Fibroblast of skin of right biceps (primary cell): Measurements from ENCODE around the gene COX4I1.
"Not testable (repeated sequence)": the region's sequence is repeated elsewhere in the genome, so short reads cannot be mapped to it uniquely, and the experiment has no call there.

ENCODE experiments used
- DNase-seq: peaks from one replicate; pipeline ENCODE4 v3.0.0-alpha.2; 2013

The COX4I1 gene

DNA sequence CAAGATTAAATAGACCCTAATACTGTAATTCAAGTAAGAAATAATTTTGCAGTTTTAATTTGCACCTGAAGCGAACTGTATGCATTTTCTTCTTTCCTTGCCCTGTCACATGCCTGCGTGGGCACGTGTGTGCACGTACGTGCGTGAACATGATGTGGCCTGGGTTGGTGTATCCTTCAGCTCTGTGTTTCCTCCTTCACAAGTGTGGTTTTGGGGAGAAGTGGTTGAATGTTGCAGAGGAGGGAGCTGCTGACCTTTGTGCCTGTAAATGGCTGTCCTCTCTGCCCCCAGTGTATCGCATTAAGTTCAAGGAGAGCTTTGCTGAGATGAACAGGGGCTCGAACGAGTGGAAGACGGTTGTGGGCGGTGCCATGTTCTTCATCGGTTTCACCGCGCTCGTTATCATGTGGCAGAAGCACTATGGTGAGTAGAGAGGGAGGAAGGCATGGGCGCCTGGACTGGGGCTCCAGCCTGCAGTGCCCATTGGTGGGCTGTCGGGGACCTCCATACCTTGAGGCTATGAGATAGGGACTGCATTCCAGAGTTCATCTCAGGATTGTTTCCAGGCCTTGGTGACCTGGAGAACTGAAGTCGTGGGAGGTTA lies 6.0 kb downstream of the COX4I1 start:
- DNase-seq = no peak

DNA sequence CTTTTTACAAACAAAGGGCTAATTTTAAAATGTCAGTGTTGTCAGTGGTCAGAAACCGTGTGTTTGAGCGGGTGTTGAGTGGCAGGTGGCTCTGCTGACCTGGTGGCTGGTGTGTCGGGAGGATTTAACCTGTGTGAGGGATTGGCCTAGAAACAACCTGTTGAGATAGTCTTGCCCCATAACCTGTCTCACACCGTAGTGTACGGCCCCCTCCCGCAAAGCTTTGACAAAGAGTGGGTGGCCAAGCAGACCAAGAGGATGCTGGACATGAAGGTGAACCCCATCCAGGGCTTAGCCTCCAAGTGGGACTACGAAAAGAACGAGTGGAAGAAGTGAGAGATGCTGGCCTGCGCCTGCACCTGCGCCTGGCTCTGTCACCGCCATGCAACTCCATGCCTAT lies 7.0 kb downstream of the COX4I1 start:
- DNase-seq = no peak

DNA sequence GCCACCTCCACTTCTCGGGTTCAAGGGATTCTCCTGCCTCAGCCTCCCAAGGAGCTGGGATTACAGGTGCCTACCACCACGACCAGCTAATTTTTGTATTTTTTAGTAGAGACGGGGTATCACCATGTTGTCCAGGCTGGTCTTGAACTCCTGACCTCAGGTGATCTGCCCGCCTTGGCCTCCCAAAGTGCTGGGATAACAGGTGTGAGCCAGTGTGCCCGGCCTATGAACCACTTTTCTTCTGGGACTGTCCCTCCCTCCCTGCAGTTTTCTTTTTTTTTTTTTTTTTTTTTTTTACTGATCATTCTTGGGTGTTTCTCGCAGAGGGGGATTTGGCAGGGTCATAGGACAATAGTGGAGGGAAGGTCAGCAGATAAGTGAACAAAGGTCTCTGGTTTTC lies 7.8 kb downstream of the COX4I1 start:
- not testable (repeated sequence) for DNase-seq

DNA sequence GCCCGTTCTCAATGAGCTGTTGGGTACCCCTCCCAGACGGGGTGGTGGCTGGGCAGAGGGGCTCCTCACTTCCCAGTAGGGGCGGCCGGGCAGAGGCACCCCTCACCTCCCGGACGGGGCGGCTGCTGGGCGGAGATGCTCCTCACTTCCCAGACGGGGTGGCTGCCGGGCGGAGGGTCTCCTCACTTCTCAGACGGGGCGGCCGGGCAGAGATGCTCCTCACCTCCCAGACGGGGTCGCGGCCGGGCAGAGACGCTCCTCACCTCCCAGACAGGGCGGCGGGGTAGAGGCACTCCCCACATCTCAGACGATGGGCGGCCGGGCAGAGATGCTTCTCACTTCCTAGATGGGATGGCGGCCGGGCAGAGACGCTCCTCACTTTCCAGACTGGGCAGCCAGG lies 8.6 kb downstream of the COX4I1 start:
- DNase-seq = not testable (repeated sequence)

DNA sequence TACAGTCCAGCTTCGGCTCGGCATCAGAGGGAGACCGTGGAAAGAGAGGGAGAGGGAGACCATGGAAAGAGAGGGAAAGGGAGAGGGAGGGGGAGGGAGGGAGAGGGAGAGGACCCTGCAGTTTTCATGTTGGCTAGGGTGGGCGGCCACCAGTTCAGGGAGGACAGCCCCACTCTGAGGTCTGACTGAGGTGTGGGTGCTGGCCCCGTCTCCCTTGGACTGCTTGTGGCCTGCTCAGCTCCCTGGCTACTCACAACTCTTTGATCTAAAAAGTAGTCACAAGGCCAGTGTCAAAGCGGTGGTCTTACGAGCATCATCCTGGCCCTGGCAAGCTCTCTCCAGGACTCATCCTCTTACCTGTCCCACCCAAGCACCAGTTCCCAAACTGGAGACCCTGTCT lies 9.4 kb downstream of the COX4I1 start:
- no peak for DNase-seq

DNA sequence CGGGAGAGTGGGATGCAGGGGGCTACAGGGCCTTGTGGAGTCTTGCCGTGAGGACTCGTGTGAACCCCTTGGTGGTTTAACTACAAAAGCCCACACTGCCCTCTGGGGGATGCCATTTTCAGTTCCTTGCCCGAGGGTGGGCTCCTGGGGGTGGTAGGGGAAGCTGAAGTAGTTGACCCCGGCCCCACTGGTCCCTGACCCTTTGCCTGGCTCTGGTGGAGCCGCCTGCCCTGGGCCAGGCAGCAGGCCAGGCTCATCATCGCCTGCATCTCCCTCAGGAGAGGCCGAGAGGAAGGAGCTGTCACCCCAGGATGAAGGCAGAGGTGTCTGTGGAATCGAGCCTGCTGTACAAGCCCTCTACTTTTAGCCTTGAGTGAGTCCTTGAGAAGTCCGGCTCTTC lies 10.2 kb downstream of the COX4I1 start:
- no peak for DNase-seq

DNA sequence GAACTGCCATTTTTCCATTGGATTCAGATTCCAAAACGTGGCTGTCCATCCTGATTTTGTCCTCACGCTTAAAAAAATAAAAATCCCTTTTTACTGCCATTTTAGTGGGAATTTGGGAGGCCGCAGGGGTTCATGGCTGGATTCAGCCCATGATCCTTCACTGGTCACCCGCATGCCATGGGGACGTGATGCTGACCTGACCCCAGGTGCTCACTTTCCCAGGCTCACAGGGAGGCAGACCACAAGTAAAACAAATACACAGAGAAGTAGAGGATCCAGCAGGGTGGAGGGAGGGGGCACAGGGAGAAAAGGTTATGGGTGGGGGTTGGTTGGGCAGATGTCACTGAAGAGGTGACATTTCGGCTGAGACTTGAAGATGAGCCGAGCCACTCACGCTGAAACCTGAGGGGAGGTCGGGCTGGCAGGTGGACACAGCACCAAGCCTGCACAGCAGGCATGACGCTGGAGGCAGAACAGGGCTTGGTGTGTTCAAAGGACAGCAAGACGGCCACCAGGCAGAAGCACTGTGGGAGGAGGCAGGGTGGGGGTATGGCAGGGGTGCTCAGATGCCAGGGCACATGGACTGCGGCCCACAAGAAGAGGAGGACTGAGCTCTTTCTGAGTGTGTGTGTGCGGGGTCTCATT lies 10.7 kb downstream of the COX4I1 start:
- DNase-seq = no peak

DNA sequence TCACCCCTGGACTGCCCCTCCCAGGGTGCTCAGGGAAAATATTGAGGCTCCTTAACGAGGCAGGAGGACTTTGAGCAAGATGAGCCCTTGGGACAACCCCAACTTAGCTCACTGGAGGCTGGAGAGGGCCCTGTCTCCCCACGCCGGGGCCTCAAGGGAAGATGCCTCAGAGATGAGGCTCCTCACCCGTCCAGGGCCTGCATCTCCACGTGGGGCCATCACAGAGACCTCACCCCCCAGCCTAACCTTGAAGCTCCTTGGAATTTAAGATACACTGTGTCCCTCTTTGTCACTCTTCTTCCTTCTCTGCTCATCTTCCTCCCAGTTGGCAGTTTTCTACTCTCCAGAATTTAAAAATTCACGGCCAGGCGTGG lies 11.2 kb downstream of the COX4I1 start:
- no peak for DNase-seq

DNA sequence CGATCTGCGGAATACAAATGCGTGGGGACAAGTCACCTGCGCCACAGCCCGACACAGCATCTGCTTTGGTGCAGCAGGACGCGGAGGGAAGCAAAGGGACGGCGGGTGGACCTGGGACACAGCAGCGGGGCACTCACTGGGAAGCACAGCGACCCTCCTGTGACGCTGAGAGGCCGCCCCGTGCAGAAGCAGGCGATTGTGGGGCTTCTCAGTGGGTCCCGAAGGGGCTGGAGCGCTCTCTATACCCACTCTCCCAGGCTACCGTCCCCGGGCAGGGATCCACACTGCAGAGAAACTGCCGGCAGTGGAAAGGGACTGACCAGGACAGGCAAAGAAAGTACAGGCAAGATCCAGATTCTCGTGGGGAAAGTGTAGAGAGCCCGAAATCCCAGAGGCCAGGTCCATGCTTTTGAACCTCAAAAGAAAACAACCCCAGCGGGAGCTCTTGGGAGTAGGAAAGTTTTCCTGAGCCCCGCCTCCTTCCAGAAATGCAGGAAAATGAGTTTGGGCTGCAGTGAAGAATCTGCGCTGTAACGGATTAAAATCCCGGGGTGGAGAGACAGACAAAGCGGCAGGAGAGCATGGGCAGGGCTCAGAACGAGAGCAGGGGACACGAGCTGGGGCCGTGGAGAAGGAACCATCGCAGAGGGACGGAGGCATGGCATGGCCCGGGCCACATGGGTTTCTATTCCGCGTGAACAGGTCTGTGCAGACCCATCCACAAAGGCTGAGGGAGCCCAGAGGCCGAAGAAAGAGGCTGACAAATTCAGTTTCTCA lies 12.7 kb downstream of the COX4I1 start:
- DNase-seq = no peak

DNA sequence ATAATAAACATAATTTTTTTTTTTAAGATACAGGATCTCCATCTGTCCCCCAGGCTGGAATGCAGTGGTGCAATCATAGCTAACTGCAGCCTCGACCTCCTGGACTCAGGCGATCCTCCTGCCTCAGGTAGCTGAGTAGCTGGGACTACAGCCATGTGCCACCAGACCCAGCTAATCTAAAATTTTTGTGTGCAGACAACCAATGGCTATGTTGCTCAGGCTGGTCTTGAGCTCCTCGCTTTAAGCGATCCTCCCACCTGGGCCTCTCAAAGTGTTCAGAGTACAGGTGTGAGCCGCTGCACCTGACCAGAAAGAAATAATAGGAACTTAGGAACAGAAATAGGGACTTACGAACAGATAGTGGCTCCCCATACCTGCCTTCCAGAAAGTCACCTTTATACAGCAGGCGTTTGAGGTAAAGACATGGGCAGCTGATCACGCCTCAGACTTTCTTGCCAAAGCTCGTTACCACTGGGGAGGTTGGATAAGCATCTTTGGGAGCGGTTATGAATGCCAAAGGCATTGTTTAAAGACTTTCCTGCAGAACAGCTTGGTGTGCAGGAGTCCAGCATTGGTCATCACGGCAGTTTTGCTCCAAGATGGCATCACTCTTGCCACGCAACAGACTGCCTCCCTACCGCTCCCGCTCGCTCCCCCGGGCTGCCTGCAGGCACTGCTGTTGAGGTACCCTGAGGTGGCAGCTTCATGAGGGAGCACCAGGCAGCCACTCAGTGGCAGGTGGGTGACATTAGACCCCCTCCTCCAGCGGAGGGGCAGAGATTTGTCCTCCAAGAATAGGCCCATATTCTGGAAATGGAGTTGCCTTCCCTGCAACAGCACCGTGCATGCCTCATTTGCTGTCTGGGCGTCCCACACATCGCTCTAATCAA lies 13.6 kb downstream of the COX4I1 start:
- DNase-seq = no peak

DNA sequence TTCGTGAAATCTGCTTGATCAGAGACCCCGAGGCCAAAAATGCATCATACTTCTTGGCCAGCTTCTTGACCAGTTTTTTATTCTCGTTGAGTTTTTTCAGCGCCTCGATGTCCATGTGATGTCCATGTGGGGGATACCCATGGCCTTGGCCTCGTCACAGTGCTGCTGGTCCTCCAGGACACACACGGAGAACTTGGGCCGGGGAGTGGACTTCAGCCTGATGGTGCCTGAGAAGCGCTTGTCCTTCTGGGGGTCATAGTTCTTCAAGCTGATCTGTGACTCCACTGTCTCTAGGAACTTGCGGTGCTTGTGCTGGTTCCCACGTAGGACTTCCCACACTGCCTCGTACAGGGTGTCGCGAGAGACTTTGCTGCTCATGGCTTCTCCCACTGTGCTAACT lies 16.7 kb downstream of the COX4I1 start:
- no peak for DNase-seq

DNA sequence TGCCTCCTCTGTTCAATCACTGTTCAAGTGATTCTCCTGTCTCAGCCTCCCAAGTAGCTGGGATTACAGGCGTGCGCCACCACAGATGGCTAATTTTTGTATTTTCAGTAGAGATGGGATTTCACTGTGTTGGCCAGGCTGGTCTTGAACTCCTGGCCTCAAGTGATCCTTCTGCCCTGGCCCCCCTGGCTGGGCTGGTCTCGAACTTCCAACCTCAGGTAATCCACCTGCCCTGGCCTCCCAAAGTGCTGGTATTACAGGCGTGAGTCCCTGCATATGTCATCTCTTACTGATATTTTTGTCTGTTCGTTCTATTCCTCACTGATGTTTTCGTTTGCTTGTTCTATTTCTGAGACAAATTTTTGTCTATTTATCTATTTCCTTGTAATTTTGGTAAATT lies 17.7 kb downstream of the COX4I1 start:
- not testable (repeated sequence) for DNase-seq

DNA sequence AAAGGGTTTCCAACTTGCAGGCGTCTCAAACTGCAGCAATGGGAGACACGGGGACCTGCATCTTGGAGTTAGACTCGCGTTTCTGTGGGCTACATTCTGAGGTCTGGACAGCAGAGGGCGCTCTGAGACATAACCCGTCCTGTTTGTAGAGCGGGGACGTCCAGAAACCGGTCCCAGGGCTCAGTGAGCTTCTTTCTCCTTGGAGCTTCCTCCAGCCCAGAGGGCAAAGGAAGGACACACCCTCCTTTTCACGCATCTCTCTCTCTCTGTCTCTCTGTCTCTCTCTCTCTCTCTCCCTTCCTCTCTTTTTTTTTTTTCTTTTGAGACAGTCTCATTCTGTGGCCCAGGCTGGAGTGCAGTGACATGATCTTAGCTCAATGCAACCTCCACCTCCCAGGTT lies 19.8 kb downstream of the COX4I1 start:
- peak; percentile 68 for DNase-seq

DNA sequence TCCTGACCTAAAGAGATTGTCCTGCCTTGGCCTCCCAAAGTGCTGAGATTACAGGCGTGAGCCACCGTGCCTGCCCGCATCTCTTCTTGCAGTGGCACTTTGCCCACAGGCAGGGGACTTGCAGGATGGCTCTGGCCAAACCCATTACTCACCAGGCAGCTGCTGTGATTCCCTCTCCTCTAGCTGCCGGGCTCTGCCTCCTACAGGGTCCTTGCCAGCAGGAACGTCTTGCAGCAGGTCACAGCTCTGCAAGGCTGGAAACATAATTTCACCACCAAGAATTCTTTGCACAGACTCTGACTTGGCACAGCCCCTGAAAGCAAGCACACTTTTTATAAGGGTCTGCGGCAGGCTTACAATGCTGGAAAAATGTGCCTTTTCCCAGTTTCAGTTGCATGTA lies 20.3 kb downstream of the COX4I1 start:
- no peak for DNase-seq

DNA sequence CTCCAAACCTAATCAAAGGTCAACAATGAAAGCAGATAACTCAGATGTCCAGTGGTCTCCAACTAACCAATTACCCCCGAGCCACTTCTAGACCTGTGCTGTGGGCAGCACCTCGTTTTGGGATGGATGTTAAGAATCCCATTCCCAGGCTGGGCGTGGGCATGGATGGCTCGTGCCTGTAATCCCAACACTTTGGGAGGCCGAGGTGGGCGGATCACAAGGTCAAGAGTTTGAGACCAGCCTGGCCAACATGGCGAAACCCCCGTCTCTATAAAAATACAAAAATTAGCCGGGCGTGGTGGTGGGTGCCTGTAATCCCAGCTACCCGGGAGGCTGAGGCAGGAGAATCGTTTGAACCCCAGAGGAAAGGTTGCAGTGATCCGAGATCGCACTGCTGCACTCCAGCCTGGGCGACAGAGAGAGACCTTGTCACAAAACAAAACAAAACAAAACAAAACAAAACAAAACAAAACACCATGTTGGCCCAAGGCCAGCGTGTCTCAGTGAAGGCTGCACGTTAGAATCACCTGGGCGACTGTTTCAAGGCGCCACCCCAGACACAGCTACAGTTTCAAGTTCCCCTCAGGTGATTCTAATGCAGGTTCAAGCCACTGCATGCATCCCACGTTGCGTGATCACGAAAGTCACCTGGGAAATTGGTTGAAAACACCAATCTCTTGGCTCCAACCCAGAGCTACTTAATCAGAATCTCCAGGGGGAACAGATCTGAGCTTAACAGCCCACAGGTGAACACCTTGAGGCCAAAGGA lies 21.3 kb downstream of the COX4I1 start:
- DNase-seq = no peak

DNA sequence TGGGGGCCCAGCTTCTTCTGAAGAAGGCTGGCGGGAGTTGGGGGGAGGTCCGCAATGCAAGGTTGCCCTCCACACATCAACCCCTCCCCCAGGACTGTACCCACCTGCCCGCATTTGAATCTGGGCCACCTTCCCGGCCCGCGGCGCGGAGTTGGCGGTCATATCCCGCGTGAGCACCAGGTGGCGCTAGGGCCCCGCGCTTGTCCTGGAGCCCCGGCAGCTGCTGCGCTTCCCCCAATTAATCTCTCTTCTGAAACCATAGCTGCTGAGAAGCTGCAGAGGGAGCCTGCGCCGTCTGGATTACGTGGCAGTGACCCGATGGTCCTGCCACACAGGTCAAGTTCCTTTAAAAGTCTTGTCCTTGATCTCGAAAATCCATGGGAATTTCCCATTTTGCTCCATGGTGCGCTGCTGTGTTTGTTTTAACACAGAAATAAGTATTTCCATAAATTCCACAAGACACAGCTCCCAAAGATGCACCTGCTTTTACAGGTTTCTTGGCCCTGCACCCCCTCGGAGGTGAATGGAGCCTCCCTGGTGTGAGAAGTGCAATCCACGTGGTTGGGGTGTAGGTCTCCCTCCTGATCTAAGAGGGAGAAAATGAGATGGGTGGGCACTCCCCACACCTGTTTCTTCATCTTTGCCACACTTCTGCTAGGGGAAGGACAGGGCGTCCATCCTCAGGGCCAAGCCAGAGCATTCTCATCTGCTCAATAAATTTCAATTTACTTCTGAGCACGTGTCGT lies 22.1 kb downstream of the COX4I1 start:
- DNase-seq = peak; percentile 67

DNA sequence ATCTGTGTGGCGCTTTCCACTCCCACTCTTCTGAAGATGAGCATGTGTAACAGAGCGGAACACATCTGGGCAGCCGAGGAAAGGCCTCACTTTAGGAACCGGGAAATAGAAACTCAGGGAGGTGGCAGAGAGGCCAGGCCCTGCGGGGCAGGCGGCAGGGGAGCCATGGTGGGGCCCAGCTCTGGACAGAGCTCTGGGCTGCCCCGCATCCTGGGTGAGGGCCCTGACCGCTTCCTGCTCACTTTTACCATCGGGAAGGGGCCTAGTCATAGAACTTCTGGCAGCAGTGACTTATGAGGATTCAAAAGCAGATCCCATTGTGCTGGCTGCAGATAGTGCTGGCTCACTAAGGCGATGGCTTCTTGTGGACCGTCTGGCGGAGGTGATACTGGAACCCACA lies 22.6 kb downstream of the COX4I1 start:
- DNase-seq = no peak

DNA sequence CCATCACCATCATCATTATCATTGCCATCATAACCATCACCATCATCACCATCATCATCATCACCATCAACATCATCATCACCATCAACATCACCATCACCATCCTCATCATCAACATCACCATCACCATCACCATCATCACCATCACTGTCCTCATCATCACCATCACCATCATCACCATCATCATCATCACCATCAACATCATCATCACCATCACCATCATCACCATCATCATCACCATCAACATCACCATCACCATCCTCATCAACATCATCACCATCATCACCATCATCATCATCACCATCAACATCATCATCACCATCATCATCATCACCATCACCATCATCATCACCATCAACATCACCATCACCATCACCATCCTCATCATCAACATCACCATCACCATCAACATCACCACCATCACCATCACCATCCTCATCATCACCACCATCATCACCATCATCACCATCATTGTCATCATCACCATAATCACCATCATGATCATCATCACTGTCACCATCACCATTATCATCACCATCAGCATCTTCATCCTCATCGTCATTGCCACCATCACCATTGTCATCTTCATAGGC lies 23.9 kb downstream of the COX4I1 start:
- no peak for DNase-seq

DNA sequence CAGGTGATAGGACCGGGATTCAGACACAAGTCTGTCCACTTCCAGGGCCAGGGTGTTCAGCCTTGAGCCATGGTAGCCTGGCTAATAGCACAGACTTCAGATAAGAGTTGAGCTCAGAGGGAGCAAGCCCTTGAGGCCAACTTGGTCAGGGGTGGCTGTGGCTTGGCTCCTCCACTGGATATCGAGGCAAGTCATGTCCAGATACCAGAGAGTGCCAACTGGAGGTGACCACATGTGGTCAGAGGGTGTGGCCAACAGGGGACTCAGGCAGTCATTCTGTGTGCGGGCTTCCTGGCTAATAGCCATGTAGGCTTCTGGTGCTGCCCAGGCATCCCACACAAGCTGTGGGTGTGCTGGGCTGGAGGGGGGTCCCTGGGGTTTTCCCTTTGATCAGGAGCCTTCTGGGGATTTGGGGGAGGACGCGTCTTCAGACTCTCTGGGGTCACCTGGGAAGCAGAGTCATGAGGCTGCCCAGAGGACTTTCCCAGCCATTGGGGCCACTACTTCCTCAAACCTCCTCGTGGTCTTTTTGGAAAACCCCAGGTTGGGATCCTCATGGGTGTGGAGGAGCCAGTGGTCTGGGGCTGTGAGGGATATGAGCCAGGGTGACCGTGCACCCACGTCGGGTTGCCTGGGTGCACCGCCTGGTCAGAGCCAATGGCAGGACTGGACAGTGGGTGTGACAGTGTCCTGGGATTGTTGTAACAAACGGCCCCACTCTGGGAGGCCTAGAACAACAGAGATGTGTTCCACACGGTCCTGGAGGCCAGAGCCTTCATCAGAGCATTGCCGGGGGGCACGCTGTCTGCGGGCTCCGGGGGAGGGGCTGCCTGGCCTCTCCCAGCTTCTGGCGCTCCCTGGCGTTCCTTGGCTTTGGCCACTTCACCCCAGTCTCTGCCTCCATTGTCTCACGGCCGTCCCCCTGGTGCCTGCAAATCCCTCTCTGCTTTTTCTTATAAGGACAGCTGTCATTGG lies 25.0 kb downstream of the COX4I1 start:
- DNase-seq = no peak

DNA sequence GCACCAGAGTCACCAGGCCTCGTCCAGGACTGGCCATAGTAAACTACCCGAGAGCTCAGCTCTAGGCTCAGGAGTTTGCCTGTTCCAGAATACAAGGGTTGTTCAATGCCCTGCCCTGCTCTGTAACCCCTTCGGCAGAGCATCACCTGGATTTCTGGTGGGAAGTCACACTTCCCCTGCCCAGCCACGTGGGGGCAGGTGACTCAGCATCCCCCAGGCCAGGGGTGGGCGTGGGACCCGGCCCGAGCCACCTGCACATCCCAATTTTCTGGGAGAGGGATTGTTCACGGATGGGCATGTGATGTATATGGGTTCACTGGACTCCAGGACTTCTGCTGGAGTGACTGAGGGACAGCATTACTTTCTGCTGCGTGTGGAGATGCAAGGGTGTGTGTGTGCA lies 25.8 kb downstream of the COX4I1 start:
- no peak for DNase-seq
